HepG2 (cell line): ENCODE data around the gene LDB3.

Source experiments
- CTCF ChIP-seq: sonication (generic); formaldehyde crosslinking; IDR thresholded peaks from 2 replicates; pipeline ENCODE4 v1.5.0; 2020; ENCODE audit warnings: mild to moderate bottlenecking, missing genetic modification reagents, moderate library complexity
- ETS1 ChIP-seq: sonication (generic); formaldehyde crosslinking; IDR thresholded peaks from 2 replicates; pipeline ENCODE4 v1.4.0; 2020; ENCODE audit warnings: missing genetic modification reagents
- IRF1 ChIP-seq: sonication (generic); formaldehyde crosslinking; IDR thresholded peaks from 2 replicates; pipeline ENCODE4 v1.4.0; 2020; ENCODE audit warnings: low read depth, mild to moderate bottlenecking, missing genetic modification reagents
- MAX ChIP-seq: IDR thresholded peaks from 2 replicates; pipeline ENCODE4 v1.6.1; 2012; ENCODE audit warnings: inconsistent platforms
- PBX3 ChIP-seq: sonication (generic); formaldehyde crosslinking; IDR thresholded peaks from 2 replicates; pipeline ENCODE4 v1.8.1; 2023; ENCODE audit warnings: missing genetic modification reagents, inconsistent platforms, borderline replicate concordance
- POLR2A ChIP-seq, 2 experiments: IDR thresholded peaks; 2 replicates each; pipeline ENCODE4 v1.6.1; 2011; ENCODE audit warnings: low read depth in 2 of 2, low read length in 2 of 2, mild to moderate bottlenecking in 1 of 2, moderate library complexity in 1 of 2; ENCODE audit not compliant: insufficient read depth in 1 of 2
- PRDM15 ChIP-seq: sonication (generic); formaldehyde crosslinking; IDR thresholded peaks from 2 replicates; pipeline ENCODE4 v1.4.0; 2020; ENCODE audit warnings: missing genetic modification reagents
- TCF12 ChIP-seq, 2 experiments: fragments of 450-650 bp in 1 of 2; sonication (generic) in 1 of 2; formaldehyde crosslinking in 1 of 2; IDR thresholded peaks; 2 replicates each; pipeline versions ENCODE4 v1.6.1 to v1.8.0; 2017 to 2022; ENCODE audit warnings: antibody characterized with exemption in 1 of 2, mild to moderate bottlenecking in 1 of 2, missing genetic modification reagents in 1 of 2, moderate library complexity in 1 of 2
- ZNF10 ChIP-seq: sonication (generic); formaldehyde crosslinking; IDR thresholded peaks from 2 replicates; pipeline ENCODE4 v1.4.0; 2020; ENCODE audit warnings: mild to moderate bottlenecking, low read depth, missing genetic modification reagents, borderline replicate concordance
- ZNF124 ChIP-seq: sonication (generic); formaldehyde crosslinking; IDR thresholded peaks from 2 replicates; pipeline ENCODE4 v1.4.0; 2020; ENCODE audit warnings: missing genetic modification reagents

GRCh38 chr10:86664341-86665217 lies 3.7 kb upstream of the LDB3 start:
- no peak for TF ChIP-seq PRDM15
- no peak for TF ChIP-seq PBX3
- no peak for TF ChIP-seq CTCF (CRISPR knock-in tag)
- no peak for TF ChIP-seq TCF12 (IDR thresholded peaks at IDR 0.05)
- TF ChIP-seq TCF12 (CRISPR knock-in tag; IDR thresholded peaks at IDR 0.05), result no peak
- no peak for TF ChIP-seq ZNF10
- TF ChIP-seq ZNF124 (CRISPR knock-in tag), result no peak
- no peak for TF ChIP-seq ETS1
- TF ChIP-seq POLR2A (IDR thresholded peaks at IDR 0.05; ENCODE audit: insufficient read depth in 1 of 2, low read depth in 2 of 2, low read length in 2 of 2), result no peak
- TF ChIP-seq MAX, result no peak
- no peak for TF ChIP-seq IRF1
